Stomach (tissue), 4 donors: ENCODE measurements around the gene MGST3.

ENCODE experiments used
- POLR2A ChIP-seq, 4 donors: fragments of 450-650 bp; IDR thresholded peaks; one replicate each; pipeline ENCODE4 v1.6.1; 2016; ENCODE audit warnings: antibody characterized with exemption in 4 of 4, control low read depth in 2 of 4, mild to moderate bottlenecking in 1 of 4, moderate library complexity in 1 of 4
- POLR2AphosphoS5 ChIP-seq, 3 donors: sonication (generic); formaldehyde crosslinking; IDR thresholded peaks; one replicate each; pipeline ENCODE4 v1.6.1; 2016; ENCODE audit warnings: antibody characterized with exemption in 3 of 3
- TF ChIP-seq, protein P1 (sequence below), 7 experiments: fragments of 450-650 bp in 4 of 7; fragments of 200-600 bp in 3 of 7; sonication (generic) in 3 of 7; IDR thresholded peaks; one replicate each; pipeline ENCODE4 v1.5.1; 2016 to 2019; ENCODE audit warnings: antibody characterized with exemption in 7 of 7, control low read depth in 2 of 7, mild to moderate bottlenecking in 1 of 7

DNA sequence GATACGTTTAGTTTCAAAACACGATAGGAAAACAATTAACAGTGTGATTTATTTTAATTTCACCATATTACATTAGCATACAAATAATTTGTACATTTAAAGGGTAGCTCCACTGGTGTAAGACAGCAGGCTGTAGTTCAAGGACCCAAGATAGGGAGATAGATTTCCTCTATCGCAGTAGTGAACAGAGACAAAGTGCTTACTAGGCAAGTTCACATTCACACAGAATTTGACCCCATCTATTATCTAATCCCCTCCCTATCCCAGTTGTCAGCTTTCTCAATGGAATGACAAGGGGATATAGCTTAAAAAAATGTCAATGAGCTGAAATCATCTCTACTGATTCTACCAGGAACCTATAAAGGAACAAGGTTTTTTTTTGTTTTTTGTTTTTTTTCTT lies 31.2 kb downstream of the MGST3 start:
- TF ChIP-seq, protein P1, sequence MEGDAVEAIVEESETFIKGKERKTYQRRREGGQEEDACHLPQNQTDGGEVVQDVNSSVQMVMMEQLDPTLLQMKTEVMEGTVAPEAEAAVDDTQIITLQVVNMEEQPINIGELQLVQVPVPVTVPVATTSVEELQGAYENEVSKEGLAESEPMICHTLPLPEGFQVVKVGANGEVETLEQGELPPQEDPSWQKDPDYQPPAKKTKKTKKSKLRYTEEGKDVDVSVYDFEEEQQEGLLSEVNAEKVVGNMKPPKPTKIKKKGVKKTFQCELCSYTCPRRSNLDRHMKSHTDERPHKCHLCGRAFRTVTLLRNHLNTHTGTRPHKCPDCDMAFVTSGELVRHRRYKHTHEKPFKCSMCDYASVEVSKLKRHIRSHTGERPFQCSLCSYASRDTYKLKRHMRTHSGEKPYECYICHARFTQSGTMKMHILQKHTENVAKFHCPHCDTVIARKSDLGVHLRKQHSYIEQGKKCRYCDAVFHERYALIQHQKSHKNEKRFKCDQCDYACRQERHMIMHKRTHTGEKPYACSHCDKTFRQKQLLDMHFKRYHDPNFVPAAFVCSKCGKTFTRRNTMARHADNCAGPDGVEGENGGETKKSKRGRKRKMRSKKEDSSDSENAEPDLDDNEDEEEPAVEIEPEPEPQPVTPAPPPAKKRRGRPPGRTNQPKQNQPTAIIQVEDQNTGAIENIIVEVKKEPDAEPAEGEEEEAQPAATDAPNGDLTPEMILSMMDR (IDR thresholded peaks at IDR 0.05): no peak
- TF ChIP-seq POLR2A (IDR thresholded peaks at IDR 0.05) (no peak), POLR2AphosphoS5 (IDR thresholded peaks at IDR 0.05) (no peak)
